Left renal cortex interstitium (tissue), 4 donors: Measurements from ENCODE around the gene DYDC2. TPM values are rescaled to one million over a fixed set of nuclear protein-coding genes. Genes with fewer than 3 reads are reported as not detected.
"Not testable (repeated sequence)": the region's sequence is repeated elsewhere in the genome, so short reads cannot be mapped to it uniquely, and the experiment has no call there.

Experiments used
- DNase-seq, 4 donors: peaks; one replicate each; pipeline ENCODE4 v3.0.0-alpha.2; 2013; ENCODE audit warnings: low read depth in 4 of 4, low spot score in 2 of 4, missing footprints in 1 of 4
- polyA plus RNA-seq, 4 donors: library from polyadenylated mRNA; unstranded; fragments of 120-200 nt; gene quantifications; one replicate each; pipeline ENCODE4 v1.2.1, GENCODE V29; 2013; ENCODE audit not compliant: insufficient read length in 4 of 4

DYDC2 gene
- polyA plus RNA-seq = 1 to 10 TPM; 1.4 to 2.7 (median 1.6) TPM

GRCh38 chr10:80356563-80356988 lies at the start of gene DYDC2, which contains the start of gene DYDC1:
TSS of gene DYDC2 (plus strand) at chr10:80356781. CDS start at chr10:80362444, 5,663 bp downstream.
TSS of gene DYDC1 (minus strand) at chr10:80356755. CDS start at chr10:80352601, 4,154 bp downstream.
- peak in 3 of 4 donors; percentile 41 to 71 (median 57) for DNase-seq

GRCh38 chr10:80313523-80313922 lies 43.1 kb upstream of the DYDC2 start:
- no peak for DNase-seq

- no peak for DNase-seq
These were observed 41.2 kb upstream of the DYDC2 start for GRCh38 chr10:80315391-80315790.

GRCh38 chr10:80318742-80319141 lies 37.8 kb upstream of the DYDC2 start:
- no peak for DNase-seq

GRCh38 chr10:80319318-80319717 lies 37.3 kb upstream of the DYDC2 start:
- no peak for DNase-seq

- DNase-seq = no peak
These were observed 36.8 kb upstream of the DYDC2 start for GRCh38 chr10:80319725-80320290.

GRCh38 chr10:80320377-80320776 lies 36.2 kb upstream of the DYDC2 start:
- DNase-seq = peak in 1 of 4 donors; percentile 1

GRCh38 chr10:80321183-80321582 lies 35.4 kb upstream of the DYDC2 start:
- no peak for DNase-seq

- no peak for DNase-seq
These were observed 34.4 kb upstream of the DYDC2 start for GRCh38 chr10:80322158-80322557.

- no peak for DNase-seq
These were observed 33.9 kb upstream of the DYDC2 start for GRCh38 chr10:80322711-80323110.

- DNase-seq = no peak
These were observed 33.3 kb upstream of the DYDC2 start for GRCh38 chr10:80323311-80323710.

- no peak for DNase-seq
These were observed 32.5 kb upstream of the DYDC2 start for GRCh38 chr10:80324086-80324485.

- no peak for DNase-seq
These were observed 31.7 kb upstream of the DYDC2 start for GRCh38 chr10:80324891-80325364.

- no peak for DNase-seq
These were observed 22.6 kb upstream of the DYDC2 start for GRCh38 chr10:80333983-80334382.

- DNase-seq = no peak
These were observed 12.3 kb upstream of the DYDC2 start for GRCh38 chr10:80344276-80344675.

GRCh38 chr10:80344912-80345311 lies 11.7 kb upstream of the DYDC2 start:
- no peak for DNase-seq

- no peak for DNase-seq
These were observed 6.3 kb upstream of the DYDC2 start for GRCh38 chr10:80350251-80350650.

GRCh38 chr10:80351220-80351619 lies 5.4 kb upstream of the DYDC2 start:
- DNase-seq = no peak

GRCh38 chr10:80356989-80357850 lies 639 bp downstream of the DYDC2 start:
- DNase-seq = peak in 3 of 4 donors; percentile 34 to 45 (median 34)

- no peak for DNase-seq
These were observed 1.2 kb downstream of the DYDC2 start for GRCh38 chr10:80357851-80358125.

- not testable (repeated sequence) for DNase-seq
These were observed 2.3 kb downstream of the DYDC2 start for GRCh38 chr10:80358925-80359324.

- no peak for DNase-seq
These were observed 3.1 kb downstream of the DYDC2 start for GRCh38 chr10:80359644-80360043.
